ENCODE measurements around the gene AUTS2.

GRCh38 chr7:69751026-69751425, 152.8 kb downstream of the AUTS2 start:
- TF ChIP-seq CTCF (IDR thresholded peaks at IDR 0.05): no peak
- no peak for TF ChIP-seq POLR2A (IDR thresholded peaks at IDR 0.05)
- no peak for TF ChIP-seq POLR2AphosphoS5 (IDR thresholded peaks at IDR 0.05)
- no peak for TF ChIP-seq EP300 (IDR thresholded peaks at IDR 0.05; ENCODE audit: low read depth)
